WTC11 (cell line): ENCODE results near the gene PSMD5. TPM values are rescaled to one million over a fixed set of nuclear protein-coding genes. Genes with fewer than 3 reads are reported as not detected.

Source experiments
- ATAC-seq: fragments of 200-7000 bp; cut with Tn5 transposase; 2 replicates; pipeline ENCODE4 v1.10.0; 2021; ENCODE audit warnings: mild to moderate bottlenecking, moderate library complexity
- CTCF ChIA-PET: fragments of 300-600 bp; sonication (Branson Sonifier 250); formaldehyde crosslinking; loops from one replicate; lab custom pipeline; 2021; ENCODE audit warnings: antibody characterized with exemption; lab: Charles Lee
- POLR2A ChIA-PET: fragments of 350-600 bp; sonication (Branson Sonifier 250); formaldehyde crosslinking; loops from one replicate; lab custom pipeline; 2021; ENCODE audit warnings: antibody characterized with exemption; lab: Charles Lee
- DNase-seq: peaks from one replicate; pipeline ENCODE4 v3.0.0; 2021; ENCODE audit warnings: low spot score
- H3K27ac Mint-ChIP-seq: 2 replicates; pipeline ENCODE4 v1.8.0; 2021; ENCODE audit warnings: mixed read lengths
- H3K27me3 Mint-ChIP-seq: 2 replicates; pipeline ENCODE4 v1.8.0; 2021; ENCODE audit warnings: low read depth, mild to moderate bottlenecking, moderate library complexity, mixed read lengths
- H3K36me3 Mint-ChIP-seq: 2 replicates; pipeline ENCODE4 v1.8.0; 2021; ENCODE audit warnings: mixed read lengths
- H3K4me1 Mint-ChIP-seq: 2 replicates; pipeline ENCODE4 v1.8.0; 2022; ENCODE audit warnings: mixed read lengths
- H3K4me3 Mint-ChIP-seq: 2 replicates; pipeline ENCODE4 v1.8.0; 2021; ENCODE audit warnings: mild to moderate bottlenecking, moderate library complexity, mixed read lengths
- H3K9me3 Mint-ChIP-seq: 2 replicates; pipeline ENCODE4 v1.8.0; 2021; ENCODE audit warnings: mixed read lengths
- CREM ChIP-seq: sonication (generic); formaldehyde crosslinking; IDR thresholded peaks from 2 replicates; pipeline ENCODE4 v1.8.1; 2022; ENCODE audit warnings: mild to moderate bottlenecking, missing genetic modification reagents, moderate library complexity
- FOXK1 ChIP-seq: sonication (generic); formaldehyde crosslinking; IDR thresholded peaks from 2 replicates; pipeline ENCODE4 v1.8.0; 2022; ENCODE audit warnings: mild to moderate bottlenecking, moderate library complexity, missing genetic modification reagents
- GTF2I ChIP-seq: fragments of 250-450 bp; sonication (Bioruptor Pico); conservative IDR thresholded peaks from 2 replicates; pipeline ENCODE4 v1.4.0; 2021; ENCODE audit warnings: mild to moderate bottlenecking
- IRF2 ChIP-seq: sonication (generic); formaldehyde crosslinking; IDR thresholded peaks from 2 replicates; pipeline ENCODE4 v1.8.0; 2022; ENCODE audit warnings: low read depth, missing genetic modification reagents, borderline replicate concordance
- JAZF1 ChIP-seq: fragments of 250-450 bp; sonication (Bioruptor Pico); IDR thresholded peaks from 2 replicates; pipeline ENCODE4 v1.9.0; 2021; ENCODE audit warnings: moderate library complexity, mild to moderate bottlenecking, inconsistent platforms
- NFATC4 ChIP-seq: fragments of 250-450 bp; sonication (Bioruptor Pico); IDR thresholded peaks from 2 replicates; pipeline ENCODE4 v1.9.0; 2021; ENCODE audit warnings: mild to moderate bottlenecking
- NFYB ChIP-seq: sonication (generic); formaldehyde crosslinking; conservative IDR thresholded peaks from 2 replicates; pipeline ENCODE4 v1.8.0; 2022; ENCODE audit warnings: low read depth, missing genetic modification reagents
- OVOL2 ChIP-seq: fragments of 250-450 bp; sonication (Bioruptor Pico); IDR thresholded peaks from 2 replicates; pipeline ENCODE4 v1.9.0; 2021; ENCODE audit warnings: mild to moderate bottlenecking, borderline replicate concordance
- RORB ChIP-seq: fragments of 250-450 bp; sonication (Bioruptor Pico); IDR thresholded peaks from 2 replicates; pipeline ENCODE4 v1.9.0; 2021; ENCODE audit warnings: mild to moderate bottlenecking
- SOX15 ChIP-seq: fragments of 250-450 bp; sonication (Bioruptor Pico); IDR thresholded peaks from 2 replicates; pipeline ENCODE4 v1.9.0; 2021; ENCODE audit warnings: mild to moderate bottlenecking
- SP1 ChIP-seq: sonication (generic); formaldehyde crosslinking; conservative IDR thresholded peaks from 2 replicates; pipeline ENCODE4 v1.8.1; 2022; ENCODE audit warnings: missing genetic modification reagents
- TP53 ChIP-seq: sonication (generic); formaldehyde crosslinking; IDR thresholded peaks from 2 replicates; pipeline ENCODE4 v1.8.1; 2023; ENCODE audit warnings: mild to moderate bottlenecking, missing genetic modification reagents
- ZBTB21 ChIP-seq: sonication (generic); formaldehyde crosslinking; IDR thresholded peaks from 2 replicates; pipeline ENCODE4 v1.8.1; 2023; ENCODE audit warnings: mild to moderate bottlenecking, missing genetic modification reagents, borderline replicate concordance
- ZNF138 ChIP-seq: sonication (generic); formaldehyde crosslinking; conservative IDR thresholded peaks from 2 replicates; pipeline ENCODE4 v1.8.1; 2022; ENCODE audit warnings: mild to moderate bottlenecking, moderate library complexity, missing genetic modification reagents
- ZNF263 ChIP-seq: sonication (generic); formaldehyde crosslinking; IDR thresholded peaks from 2 replicates; pipeline ENCODE4 v1.8.1; 2022; ENCODE audit warnings: low read depth, mild to moderate bottlenecking, moderate library complexity, missing genetic modification reagents
- total RNA-seq: library from RNA; stranded (reverse); gene quantifications from 3 replicates; pipeline ENCODE4 v1.2.3, GENCODE V29; 2021
- TF ChIP-seq, protein P1 (sequence below): sonication (generic); formaldehyde crosslinking; IDR thresholded peaks from 2 replicates; pipeline ENCODE4 v1.8.1; 2022; ENCODE audit warnings: mild to moderate bottlenecking, missing genetic modification reagents, moderate library complexity, borderline replicate concordance
- TF ChIP-seq, protein P2 (sequence below): sonication (generic); formaldehyde crosslinking; IDR thresholded peaks from 2 replicates; pipeline ENCODE4 v1.8.0; 2023; ENCODE audit warnings: missing genetic modification reagents, mild to moderate bottlenecking, borderline replicate concordance
- TF ChIP-seq, protein P3 (sequence below): sonication (generic); formaldehyde crosslinking; IDR thresholded peaks from 2 replicates; pipeline ENCODE4 v1.8.0; 2022; ENCODE audit warnings: mild to moderate bottlenecking, missing genetic modification reagents
- TF ChIP-seq, protein P4 (sequence below): sonication (generic); formaldehyde crosslinking; IDR thresholded peaks from 2 replicates; pipeline ENCODE4 v1.8.1; 2023; ENCODE audit warnings: mild to moderate bottlenecking, missing genetic modification reagents
- TF ChIP-seq, protein P5 (sequence below): fragments of 250-450 bp; sonication (Bioruptor Pico); IDR thresholded peaks from 2 replicates; pipeline ENCODE4 v1.9.0; 2021; ENCODE audit warnings: moderate library complexity, mild to moderate bottlenecking, inconsistent platforms, borderline replicate concordance
- TF ChIP-seq, protein P6 (sequence below): sonication (generic); formaldehyde crosslinking; IDR thresholded peaks from 2 replicates; pipeline ENCODE4 v1.8.1; 2022; ENCODE audit warnings: missing genetic modification reagents, borderline replicate concordance

The PSMD5 gene
- total RNA-seq, 1 experiment from 2014 or later, result 61.1 TPM

DNA sequence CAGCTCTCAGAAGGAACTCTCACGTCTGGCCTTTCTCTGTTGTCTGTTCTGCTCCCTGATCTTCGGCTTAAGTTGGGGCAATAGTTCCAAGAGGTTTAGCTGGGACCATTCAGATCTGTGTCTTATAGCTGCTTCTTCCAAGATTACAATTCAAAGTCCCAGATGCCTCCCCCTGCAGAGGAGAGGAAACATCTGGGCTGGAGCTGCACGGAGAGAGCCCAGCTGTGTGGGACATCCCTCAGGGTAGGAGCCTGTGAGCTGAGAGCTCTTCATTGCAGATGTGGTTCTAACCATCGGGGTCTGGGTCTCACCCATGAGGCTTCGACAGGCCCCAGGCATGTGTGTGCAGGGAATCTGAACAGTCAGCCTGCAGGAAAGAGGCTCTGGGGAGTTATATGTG, 43.2 kb upstream of the PSMD5 start:
- DNase-seq (no peak), ATAC-seq (no peak)
- no peaks in the 10 kb centered on the region for H3K27me3 Mint-ChIP-seq
- TF ChIP-seq, protein P1, sequence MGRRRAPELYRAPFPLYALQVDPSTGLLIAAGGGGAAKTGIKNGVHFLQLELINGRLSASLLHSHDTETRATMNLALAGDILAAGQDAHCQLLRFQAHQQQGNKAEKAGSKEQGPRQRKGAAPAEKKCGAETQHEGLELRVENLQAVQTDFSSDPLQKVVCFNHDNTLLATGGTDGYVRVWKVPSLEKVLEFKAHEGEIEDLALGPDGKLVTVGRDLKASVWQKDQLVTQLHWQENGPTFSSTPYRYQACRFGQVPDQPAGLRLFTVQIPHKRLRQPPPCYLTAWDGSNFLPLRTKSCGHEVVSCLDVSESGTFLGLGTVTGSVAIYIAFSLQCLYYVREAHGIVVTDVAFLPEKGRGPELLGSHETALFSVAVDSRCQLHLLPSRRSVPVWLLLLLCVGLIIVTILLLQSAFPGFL (CRISPR knock-in tag), result no peak
- TF ChIP-seq SP1 (CRISPR knock-in tag) (no peak), JAZF1 (CRISPR knock-in tag) (no peak), GTF2I (CRISPR knock-in tag) (no peak), ZNF138 (CRISPR knock-in tag) (no peak), SOX15 (no peak), NFYB (CRISPR knock-in tag) (no peak), IRF2 (CRISPR knock-in tag) (no peak), CREM (CRISPR knock-in tag) (no peak)
- TF ChIP-seq, protein P2, sequence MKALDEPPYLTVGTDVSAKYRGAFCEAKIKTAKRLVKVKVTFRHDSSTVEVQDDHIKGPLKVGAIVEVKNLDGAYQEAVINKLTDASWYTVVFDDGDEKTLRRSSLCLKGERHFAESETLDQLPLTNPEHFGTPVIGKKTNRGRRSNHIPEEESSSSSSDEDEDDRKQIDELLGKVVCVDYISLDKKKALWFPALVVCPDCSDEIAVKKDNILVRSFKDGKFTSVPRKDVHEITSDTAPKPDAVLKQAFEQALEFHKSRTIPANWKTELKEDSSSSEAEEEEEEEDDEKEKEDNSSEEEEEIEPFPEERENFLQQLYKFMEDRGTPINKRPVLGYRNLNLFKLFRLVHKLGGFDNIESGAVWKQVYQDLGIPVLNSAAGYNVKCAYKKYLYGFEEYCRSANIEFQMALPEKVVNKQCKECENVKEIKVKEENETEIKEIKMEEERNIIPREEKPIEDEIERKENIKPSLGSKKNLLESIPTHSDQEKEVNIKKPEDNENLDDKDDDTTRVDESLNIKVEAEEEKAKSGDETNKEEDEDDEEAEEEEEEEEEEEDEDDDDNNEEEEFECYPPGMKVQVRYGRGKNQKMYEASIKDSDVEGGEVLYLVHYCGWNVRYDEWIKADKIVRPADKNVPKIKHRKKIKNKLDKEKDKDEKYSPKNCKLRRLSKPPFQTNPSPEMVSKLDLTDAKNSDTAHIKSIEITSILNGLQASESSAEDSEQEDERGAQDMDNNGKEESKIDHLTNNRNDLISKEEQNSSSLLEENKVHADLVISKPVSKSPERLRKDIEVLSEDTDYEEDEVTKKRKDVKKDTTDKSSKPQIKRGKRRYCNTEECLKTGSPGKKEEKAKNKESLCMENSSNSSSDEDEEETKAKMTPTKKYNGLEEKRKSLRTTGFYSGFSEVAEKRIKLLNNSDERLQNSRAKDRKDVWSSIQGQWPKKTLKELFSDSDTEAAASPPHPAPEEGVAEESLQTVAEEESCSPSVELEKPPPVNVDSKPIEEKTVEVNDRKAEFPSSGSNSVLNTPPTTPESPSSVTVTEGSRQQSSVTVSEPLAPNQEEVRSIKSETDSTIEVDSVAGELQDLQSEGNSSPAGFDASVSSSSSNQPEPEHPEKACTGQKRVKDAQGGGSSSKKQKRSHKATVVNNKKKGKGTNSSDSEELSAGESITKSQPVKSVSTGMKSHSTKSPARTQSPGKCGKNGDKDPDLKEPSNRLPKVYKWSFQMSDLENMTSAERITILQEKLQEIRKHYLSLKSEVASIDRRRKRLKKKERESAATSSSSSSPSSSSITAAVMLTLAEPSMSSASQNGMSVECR (CRISPR knock-in tag), result no peak
- TF ChIP-seq, protein P3, sequence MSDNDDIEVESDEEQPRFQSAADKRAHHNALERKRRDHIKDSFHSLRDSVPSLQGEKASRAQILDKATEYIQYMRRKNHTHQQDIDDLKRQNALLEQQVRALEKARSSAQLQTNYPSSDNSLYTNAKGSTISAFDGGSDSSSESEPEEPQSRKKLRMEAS, result no peak
- TF ChIP-seq, all 79 proteins: peak for 0
- POLR2A ChIA-PET, result no interaction called here
- no peak overlapping the region for H3K4me3 Mint-ChIP-seq
- CTCF ChIA-PET, result interaction anchor here (0.9 to 1.7 kb wide), 2 partner anchors 22 to 130 kb away, joined by 3 to 5 read pairs; no protein-coding TSS in a partner anchor
- no peaks in the 10 kb centered on the region for H3K9me3 Mint-ChIP-seq
- no peaks in the 10 kb centered on the region for H3K36me3 Mint-ChIP-seq
- no peak overlapping the region for H3K27ac Mint-ChIP-seq
- peaks cover 8% of the 10 kb centered on the region for H3K4me1 Mint-ChIP-seq

DNA sequence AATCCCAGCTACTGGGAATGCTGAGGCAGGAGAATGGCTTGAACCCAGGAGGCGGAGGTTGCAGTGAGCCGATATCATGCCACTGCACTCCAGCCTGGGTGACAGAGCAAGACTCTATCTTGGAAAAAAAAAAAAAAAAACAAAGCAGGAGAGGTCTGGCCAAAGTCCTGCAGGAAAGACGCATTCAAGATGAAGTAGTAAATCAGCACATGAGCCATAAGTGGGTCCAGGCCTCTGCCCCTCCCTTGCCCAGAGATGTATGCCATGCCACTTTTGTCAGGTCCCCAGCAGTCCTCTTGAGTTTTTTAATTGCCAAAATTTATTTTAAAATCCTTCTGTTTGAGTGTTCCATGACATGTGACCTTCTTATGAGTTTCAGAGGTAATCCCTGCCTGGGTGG, 42.7 kb upstream of the PSMD5 start:
- no peaks in the 10 kb centered on the region for H3K36me3 Mint-ChIP-seq
- H3K9me3 Mint-ChIP-seq, result no peaks in the 10 kb centered on the region
- no peak for ATAC-seq
- H3K27ac Mint-ChIP-seq, result no peak overlapping the region
- H3K27me3 Mint-ChIP-seq, result no peaks in the 10 kb centered on the region
- DNase-seq, result no peak
- POLR2A ChIA-PET, result no interaction called here
- CTCF ChIA-PET, result interaction anchor here (0.9 to 1.7 kb wide), 2 partner anchors 21 to 130 kb away, joined by 3 to 5 read pairs; no protein-coding TSS in a partner anchor
- peaks cover 3% of the 10 kb centered on the region for H3K4me1 Mint-ChIP-seq
- no peak overlapping the region for H3K4me3 Mint-ChIP-seq
- TF ChIP-seq ZNF263 (CRISPR knock-in tag), result no peak

DNA sequence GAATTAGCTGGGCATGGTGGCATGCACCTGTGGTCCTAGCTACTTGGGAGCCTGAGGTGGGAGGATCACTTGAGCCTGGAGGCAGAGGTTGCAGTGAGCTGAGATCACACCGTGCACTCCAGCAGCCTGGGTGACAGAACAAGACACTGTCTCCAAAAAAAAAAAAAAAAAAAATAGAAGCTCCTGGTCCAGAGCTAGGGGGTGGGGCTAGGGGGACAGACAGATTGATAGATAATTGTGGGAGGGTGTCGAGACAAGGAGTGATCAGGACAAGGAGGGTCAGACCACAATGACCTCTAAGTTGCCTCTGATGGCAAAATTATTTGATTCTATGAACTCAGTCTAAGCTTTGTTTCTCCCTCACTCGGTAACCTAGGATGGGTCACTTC, 40.9 kb upstream of the PSMD5 start:
- Mint-ChIP-seq H3K27me3 (no peaks in the 10 kb centered on the region), H3K27ac (no peak overlapping the region), H3K4me1 (peaks cover 8% of the 10 kb centered on the region), H3K36me3 (no peaks in the 10 kb centered on the region)
- no peak for DNase-seq
- ChIA-PET CTCF (interaction anchor here (0.6 to 1.4 kb wide), 4 partner anchors 10 to 41 kb away, joined by 3 to 4 read pairs (median 4); no protein-coding TSS in a partner anchor), POLR2A (interaction anchor here (0.7 kb wide), 1 partner anchor 58 kb away, joined by 6 read pairs; no protein-coding TSS in a partner anchor)
- TF ChIP-seq RORB (CRISPR knock-in tag), result no peak
- TF ChIP-seq OVOL2 (CRISPR knock-in tag), result no peak
- TF ChIP-seq, protein P4, sequence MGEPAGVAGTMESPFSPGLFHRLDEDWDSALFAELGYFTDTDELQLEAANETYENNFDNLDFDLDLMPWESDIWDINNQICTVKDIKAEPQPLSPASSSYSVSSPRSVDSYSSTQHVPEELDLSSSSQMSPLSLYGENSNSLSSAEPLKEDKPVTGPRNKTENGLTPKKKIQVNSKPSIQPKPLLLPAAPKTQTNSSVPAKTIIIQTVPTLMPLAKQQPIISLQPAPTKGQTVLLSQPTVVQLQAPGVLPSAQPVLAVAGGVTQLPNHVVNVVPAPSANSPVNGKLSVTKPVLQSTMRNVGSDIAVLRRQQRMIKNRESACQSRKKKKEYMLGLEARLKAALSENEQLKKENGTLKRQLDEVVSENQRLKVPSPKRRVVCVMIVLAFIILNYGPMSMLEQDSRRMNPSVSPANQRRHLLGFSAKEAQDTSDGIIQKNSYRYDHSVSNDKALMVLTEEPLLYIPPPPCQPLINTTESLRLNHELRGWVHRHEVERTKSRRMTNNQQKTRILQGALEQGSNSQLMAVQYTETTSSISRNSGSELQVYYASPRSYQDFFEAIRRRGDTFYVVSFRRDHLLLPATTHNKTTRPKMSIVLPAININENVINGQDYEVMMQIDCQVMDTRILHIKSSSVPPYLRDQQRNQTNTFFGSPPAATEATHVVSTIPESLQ (CRISPR knock-in tag), result no peak
- TF ChIP-seq TP53, result no peak
- TF ChIP-seq FOXK1 (CRISPR knock-in tag), result no peak
- TF ChIP-seq, protein P5, sequence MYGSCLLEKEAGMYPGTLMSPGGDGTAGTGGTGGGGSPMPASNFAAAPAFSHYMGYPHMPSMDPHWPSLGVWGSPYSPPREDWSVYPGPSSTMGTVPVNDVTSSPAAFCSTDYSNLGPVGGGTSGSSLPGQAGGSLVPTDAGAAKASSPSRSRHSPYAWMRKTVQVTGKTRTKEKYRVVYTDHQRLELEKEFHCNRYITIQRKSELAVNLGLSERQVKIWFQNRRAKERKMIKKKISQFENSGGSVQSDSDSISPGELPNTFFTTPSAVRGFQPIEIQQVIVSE (CRISPR knock-in tag), result no peak
- no peak for TF ChIP-seq NFATC4 (CRISPR knock-in tag)
- no peak for TF ChIP-seq IRF2 (CRISPR knock-in tag)
- TF ChIP-seq, protein P6, sequence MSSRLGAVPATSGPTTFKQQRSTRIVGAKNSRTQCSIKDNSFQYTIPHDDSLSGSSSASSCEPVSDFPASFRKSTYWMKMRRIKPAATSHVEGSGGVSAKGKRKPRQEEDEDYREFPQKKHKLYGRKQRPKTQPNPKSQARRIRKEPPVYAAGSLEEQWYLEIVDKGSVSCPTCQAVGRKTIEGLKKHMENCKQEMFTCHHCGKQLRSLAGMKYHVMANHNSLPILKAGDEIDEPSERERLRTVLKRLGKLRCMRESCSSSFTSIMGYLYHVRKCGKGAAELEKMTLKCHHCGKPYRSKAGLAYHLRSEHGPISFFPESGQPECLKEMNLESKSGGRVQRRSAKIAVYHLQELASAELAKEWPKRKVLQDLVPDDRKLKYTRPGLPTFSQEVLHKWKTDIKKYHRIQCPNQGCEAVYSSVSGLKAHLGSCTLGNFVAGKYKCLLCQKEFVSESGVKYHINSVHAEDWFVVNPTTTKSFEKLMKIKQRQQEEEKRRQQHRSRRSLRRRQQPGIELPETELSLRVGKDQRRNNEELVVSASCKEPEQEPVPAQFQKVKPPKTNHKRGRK (CRISPR knock-in tag), result no peak
- TF ChIP-seq ZBTB21, result no peak
- TF ChIP-seq, all 79 proteins: peak for 0
- Mint-ChIP-seq H3K4me3 (no peak overlapping the region), H3K9me3 (no peaks in the 10 kb centered on the region)
- no peak for ATAC-seq
